ENCODE measurements around the gene SIRPA.
"Not testable (repeated sequence)": the region's sequence is repeated elsewhere in the genome, so short reads cannot be mapped to it uniquely, and the experiment has no call there.

GRCh38 chr20:1915233-1915632, 20.0 kb downstream of the SIRPA start:
- TF ChIP-seq POLR2A (IDR thresholded peaks at IDR 0.05; ENCODE audit: low read depth, low read length); POLR2AphosphoS5 (IDR thresholded peaks at IDR 0.05; ENCODE audit: low read depth, low read length); TAF1 (IDR thresholded peaks at IDR 0.05; ENCODE audit: borderline replicate concordance, low read depth, low read length): not testable (repeated sequence)

Measured in GM12892 (cell line).